GM21576 (cell line): Measurements from ENCODE around the gene SRGN.

Source experiments
- ATAC-seq: cut with Tn5 transposase; IDR thresholded peaks from one replicate; pipeline ENCODE4 v1.9.1; 2021; ENCODE audit warnings: mild to moderate bottlenecking, moderate library complexity; ENCODE audit not compliant: unreplicated experiment

The SRGN gene

DNA sequence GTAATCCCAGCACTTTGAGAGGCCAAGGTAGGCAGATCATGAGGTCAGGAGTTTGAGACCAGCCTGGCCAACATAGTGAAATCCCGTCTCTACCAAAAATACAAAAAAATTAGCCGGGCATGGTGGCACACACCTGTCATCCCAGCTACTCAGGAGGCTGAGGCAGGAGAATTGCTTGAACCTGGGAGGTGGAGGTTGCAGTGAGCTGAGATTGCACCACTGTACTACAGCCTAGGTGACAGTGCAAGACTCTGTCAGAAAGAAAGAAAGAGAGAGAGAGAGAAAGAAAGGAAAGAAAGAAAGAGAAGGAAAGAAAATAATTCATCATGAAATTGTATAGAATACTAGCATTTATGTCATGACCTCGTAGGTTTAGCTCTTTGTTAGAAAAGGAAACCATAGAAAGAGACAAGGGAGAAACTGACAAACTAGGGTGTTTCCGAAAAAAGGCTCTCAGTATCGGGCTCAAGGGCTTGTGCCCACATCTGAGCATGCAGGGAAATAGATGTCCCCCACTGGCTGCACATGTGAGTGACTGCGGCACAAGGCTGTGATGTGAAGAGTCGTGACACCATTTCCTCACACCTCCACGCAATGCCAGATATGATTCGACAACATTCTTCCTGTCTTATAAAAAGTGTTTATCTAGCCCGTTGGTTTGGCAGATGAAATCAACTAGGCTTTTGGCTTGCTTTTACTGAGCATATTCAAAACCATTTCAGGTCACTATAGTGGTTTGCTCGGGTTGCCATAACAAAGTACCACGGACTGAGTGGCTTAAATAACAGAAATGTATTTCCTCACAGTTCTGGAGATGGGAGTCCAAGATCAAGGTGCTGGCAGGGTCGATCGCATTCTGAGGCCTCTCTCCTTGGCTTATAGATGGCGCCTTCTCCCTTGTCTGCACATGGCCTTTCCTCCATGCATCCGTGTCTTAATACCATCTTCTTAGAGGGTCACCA is 2.0 kb downstream of the SRGN start:
- peak; percentile 43 for ATAC-seq

DNA sequence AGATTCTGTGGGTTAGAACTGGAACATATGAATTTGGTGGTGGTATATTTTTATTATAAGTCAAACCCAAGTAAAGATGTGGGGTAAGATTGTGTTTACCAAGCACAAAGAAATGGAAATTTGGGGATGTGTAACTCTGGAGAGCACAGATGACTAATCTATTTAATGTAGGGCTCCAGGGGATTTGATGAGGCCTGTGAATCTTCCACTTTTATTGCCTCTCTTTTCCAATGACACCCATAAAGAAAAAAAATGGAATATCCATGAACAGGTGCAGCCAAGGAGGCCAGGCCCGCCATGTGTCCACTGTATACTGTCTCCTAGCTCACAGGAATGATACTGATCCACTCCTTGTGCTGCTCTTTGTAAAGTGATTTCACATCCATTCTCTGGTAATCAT is 2.8 kb downstream of the SRGN start:
- ATAC-seq = no peak

DNA sequence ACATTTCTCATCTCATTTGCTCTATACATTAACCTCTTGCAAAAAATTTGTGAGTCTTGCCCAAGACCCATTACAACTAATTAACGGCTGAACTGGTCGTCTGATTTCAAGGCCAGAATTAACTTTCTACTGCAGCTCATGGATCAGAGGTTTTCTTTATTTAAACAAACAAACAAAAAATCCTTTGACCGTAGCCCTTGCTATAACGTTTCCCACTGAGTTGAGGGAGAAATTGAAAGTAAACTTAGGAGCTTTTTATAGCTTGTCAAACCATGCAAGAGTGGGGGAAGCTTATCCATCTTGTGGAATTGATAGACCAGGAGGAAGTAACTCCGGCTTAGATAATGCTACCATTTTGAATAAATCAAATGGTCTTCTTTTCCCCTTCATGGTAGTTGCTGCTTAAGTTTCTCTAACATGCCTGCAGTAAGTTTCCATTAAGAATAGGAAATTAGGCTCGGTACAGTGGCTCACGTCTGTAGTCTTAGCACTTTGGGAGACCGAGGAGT is 3.3 kb downstream of the SRGN start:
- no peak for ATAC-seq

DNA sequence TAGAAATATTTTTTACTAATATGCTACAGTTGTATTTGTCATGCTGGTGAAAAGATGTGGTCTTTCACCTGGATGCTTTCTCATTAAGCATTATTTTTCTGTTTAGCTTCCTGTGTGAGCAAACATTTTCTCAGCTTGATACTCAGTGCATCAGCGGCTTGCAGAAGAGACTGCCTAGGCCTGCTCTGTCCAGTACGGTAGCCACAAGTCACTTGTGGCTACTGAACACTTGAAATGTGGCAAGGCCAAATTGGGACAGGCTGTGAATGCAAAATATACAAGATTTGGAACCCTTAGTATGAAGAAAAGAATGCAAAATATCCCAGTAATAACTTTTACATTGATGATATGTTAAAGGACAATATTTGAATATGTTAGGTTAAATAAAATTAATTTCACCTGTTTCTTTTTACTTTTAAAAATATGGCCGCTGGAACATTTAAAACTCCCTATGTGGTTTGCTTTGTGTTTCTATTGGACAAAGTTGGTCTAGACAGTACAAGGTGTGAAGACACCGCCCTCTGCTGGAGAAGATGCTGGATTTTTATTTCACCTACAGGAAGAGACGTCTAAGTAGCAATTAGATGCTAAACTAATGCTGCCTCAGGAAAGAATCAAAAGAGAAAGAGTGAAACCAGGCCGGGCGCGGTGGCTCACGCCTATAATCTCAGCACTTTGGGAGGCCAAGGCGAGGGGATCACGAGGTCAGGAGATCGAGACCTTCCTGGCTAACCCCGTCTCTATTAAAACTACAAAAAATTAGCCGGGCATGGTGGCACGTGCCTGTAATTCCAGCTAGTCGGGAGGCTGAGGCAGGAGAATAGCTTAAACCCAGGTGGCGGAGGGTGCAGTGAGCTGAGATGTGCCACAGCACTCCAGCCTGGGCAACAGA is 5.3 kb downstream of the SRGN start:
- ATAC-seq = no peak

DNA sequence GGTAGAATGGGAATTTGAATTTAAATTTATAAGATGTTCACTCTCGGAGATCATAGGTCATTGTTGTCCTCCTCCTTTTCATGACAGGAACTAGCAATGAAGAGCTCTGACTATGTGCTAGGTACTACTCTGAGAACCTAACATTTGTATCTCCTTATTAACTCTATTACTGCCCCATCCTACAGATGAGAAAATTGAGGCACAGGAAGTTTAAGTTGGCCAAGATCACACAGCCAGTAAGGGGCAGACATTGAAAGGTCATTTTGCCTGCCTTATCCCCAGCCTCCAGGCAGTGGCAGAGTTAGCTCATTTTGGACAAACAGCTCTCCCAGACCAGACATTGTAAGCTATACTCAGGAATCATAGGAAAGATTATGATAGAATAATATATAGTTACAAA is 6.0 kb downstream of the SRGN start:
- no peak for ATAC-seq

DNA sequence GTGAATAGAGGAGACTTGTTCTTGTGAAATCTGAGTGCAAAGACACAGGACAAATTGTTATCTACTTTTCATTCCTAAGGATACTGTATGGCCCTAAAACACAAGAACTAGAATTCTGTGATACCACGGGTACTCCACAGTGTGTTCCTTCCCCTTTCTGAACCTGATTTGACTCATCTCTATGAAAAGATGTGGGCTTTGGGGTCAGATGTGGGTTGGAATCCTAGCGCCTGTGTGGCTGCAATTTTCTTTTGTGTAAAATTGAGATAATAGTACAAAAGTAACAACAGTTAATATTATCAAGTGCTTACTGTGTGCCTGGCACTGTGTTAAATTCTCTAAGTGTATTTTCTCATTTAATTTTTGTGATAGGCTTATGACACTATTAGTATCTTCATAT is 8.1 kb downstream of the SRGN start:
- no peak for ATAC-seq

DNA sequence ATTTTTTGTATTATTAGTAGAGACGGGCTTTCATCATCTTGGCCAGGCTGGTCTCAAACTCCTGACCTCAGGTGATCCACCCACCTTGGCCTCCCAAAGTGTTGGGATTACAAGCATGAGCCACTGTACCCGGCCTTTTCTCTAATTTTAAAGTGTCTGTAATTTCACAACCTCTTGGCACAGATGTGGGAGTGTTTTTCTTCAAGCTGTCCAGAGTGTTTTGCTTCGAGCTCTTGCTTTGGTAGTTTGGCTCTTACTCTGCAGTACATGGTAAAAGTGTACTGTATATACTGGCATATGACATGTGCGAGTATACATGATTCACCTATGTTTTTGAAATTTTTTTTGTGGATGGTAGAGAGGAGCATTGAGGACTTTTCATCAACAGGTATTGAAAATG is 9.8 kb downstream of the SRGN start:
- ATAC-seq = no peak

DNA sequence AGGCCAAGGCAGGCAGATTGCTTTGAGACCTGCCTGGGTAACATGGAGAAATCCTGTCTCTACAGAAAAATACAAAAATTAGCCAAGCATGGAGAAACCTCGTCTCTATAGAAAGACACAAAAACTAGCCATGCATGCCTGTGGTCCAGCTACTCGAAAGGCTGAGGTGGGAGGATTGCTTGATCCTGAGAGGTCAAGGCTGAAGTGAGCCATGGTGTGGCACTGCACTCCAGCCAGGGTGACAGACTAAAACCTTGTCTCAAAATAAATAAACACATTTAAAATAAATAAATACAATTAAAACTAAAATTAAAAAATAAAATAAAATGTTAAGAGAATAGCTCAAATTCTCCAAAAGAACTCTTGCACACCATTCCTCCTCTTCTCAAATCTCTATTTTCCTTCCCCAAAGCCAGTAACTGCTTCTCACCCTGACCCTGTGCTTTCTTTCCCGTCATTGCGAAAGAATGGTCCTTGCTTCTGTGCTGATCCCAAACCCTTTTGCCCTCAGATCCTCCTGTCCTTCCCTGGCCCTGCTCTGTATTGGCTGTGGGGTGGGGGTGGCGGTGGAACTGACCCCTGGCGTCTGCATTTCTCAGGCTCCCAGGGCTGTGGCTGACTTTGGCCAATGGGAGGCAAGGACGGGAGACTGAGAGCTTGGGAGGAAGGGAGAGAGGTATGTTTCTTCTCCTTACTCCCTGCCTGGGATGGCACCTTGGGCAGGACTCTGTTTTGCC is 12.4 kb downstream of the SRGN start:
- ATAC-seq = no peak

DNA sequence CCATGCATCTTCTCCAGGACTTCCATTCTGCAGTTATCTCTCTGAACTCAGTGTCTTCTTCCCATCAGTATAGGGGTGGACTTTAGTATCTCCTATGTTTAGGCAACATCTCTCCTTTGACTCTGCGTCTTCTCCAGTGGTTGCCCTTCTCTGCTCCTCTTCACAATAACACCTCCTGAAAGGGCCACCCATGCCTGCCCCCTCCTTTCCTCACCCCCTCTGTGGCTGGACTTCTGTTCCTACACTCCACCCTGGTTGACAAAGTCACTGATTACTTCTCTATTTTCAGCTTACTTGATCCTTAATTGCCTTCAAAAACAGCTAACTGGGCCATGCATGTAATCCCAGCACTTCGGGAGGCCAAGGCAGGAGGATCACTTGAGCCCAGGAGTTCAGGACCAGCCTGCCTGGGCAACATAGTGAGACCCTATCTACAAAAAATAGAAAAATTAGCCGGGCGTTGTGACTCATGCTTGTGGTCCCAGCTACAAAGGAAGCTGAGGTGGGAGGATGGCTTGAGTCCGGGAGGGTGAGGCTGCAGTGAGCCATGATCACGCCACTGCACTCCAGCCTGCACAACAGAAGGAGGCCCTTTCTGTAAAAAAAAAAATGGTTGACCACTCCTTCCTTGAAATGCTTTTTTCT is 13.7 kb downstream of the SRGN start:
- no peak for ATAC-seq

DNA sequence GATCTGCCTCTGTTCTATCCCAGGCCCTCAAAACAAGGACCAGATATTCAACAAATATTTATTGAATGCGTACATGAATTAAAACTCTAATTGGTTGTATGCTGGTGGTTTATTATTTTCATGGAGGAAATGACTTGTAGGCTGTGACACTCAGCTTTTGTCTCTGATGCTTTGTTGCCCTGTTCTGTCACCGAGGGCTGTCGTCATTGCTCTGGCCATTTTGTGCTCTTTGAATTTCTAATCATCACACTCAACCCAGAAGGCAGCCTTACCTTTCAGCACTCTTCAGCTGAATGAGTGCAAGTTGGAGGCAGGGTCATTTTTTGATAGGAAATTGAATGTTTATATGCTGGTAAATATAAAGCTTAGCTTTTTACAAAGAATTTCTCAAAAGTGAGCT is 14.5 kb downstream of the SRGN start:
- no peak for ATAC-seq

DNA sequence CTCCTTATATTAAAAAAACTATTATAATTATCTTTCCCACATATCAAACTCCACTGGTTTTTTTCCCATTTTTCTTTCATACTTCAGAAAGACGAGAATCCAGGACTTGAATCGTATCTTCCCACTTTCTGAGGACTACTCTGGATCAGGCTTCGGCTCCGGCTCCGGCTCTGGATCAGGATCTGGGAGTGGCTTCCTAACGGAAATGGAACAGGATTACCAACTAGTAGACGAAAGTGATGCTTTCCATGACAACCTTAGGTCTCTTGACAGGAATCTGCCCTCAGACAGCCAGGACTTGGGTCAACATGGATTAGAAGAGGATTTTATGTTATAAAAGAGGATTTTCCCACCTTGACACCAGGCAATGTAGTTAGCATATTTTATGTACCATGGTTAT is 15.9 kb downstream of the SRGN start:
- ATAC-seq = no peak

DNA sequence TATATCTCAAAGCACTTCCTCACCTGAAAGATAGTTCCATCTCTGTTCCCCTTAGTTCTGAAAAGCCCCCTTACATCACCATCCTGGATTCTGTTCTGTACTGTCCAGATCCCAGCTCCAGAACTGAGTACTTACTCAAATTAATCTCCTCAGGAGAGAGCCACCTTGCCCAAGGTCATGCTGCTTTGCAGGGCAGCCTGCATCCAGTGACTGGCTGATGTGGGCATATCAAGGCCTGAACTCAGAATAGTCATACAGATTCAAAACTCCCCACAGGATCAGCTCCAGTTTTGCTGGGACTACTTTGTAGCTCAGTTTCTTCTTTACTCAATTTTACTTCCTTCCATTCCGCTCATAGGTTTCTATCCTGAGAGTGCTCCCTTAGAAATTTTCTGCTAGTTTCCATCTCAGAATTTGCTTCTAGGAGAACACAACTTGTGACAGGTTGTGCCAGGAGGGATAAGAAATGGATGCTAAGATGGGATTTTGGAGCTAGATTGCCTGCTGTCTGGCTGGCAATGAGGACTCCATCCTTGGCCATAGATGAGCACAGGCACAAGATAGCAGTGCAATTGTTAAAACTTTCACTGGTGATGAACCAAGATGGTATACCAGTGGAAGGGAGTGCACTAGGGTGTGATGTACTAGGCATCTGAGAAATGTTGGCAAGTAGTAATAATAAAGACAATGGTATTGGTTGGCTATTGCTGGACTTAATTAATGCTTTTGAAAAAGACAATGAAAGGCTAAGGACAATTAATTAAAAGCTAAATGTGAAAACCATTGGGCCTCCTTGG is 17.3 kb downstream of the SRGN start:
- ATAC-seq = no peak

DNA sequence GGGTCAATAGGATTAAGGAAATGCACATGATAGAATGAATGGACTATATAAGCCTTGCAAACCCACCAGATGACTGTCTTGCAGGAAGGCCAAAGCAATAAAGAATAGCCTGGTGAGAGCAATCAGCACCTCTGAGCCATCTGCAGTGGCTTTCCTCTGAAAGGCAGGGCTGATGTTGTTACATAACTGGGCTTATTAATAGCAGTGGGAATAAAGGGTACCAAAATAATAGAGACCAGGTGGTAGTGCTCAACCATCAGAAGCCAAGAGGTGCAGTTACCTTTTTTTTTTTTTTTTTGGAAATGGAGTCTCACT is 19.2 kb downstream of the SRGN start:
- ATAC-seq = no peak

DNA sequence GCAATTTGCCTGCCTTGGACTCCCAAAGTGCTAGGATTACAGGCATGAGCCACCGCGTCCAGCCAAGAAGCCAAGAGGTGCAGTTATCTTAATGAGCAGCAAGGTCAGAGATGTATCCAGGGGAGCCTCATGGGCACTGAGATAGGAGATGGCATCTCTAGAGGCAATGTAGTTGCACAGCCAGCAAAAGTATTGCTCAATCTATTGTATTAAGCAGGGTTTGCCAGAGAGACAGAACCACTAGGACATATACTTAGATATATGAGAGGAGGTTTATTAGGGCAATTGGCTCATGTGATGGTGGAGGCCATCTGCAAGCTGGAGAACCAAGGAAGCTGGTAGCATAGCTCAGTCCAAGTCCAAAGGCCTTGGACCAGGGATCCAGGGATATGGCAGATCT is 19.8 kb downstream of the SRGN start:
- ATAC-seq = no peak

DNA sequence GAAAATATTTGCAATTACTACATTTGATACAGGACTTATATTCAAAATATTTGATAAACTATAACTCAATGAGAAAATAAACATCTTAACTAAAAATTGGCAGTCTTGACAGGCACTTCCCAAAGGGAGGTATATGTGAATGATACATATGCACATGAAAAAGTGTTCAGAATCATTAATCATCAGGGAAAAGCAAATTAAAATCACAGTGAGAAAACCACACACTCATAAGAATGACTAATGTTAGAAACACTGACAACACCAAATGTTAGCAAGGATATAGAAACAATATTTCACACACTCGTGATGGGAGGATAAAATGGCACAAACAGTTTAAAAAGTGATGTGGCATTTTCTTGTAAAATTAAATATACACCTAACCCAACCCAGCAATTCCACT is 32.0 kb downstream of the SRGN start:
- ATAC-seq = no peak

DNA sequence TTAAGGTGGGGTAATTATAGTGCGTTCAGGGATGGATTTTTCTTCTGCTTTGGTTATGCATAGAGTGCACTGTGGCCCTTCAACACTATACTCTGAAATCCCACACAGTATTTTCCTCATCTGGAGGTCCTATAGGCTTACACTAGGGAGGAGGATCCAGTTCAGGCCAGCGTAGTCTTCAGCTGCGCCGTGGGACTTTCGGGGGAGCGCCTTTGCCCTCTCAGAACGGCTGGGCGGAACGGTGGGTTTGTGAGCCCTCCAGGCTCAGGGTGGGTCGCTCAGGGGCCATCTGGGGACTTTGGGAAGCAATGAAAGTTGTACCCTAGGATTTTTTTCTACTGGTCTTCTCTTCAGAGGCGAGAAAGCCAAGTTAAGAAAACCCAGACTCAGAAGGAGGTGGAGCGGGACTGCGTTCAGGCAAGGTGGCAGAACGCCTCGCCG is 35.4 kb downstream of the SRGN start:
- peak; percentile 56 for ATAC-seq

DNA sequence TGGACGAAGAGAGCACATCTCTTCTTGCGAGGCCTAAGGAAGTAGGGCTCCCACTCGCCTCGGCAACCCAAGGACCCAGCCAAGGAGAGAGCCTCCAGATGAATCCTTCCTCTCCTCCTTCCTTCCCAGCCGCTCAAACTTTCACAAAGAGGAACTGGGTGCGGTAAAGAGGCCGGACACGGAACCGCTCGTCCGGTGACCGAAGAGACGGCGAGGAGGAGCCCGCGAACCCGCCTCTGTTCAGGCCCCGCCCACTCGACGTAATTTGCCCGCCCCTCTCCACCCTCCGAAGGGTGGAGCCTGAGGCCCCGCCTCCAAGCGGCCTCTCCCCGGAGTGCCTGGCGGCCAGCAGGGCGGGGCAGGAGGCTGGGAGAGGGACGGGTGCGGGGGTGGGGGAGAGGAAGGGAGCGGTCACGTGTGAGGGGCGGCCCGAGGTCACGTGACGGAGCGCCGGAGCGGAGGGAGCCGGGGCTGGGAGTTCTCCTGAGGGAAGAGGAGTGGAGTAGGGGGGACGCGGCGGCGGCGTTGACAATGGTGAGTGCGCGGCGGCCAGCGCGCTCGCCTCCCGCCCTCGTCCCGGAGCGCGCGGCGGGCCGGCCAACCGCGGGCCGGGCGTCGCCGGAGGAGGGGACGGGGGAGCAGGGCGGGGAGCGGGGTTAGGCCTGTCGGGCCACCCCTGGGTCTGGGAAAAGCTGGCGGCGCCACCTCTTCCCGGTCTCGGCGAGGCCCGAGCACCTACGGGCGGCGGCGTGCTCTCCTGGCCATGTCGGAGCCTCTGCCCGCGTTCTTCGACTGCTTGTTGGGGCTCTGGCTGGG is 36.1 kb downstream of the SRGN start, which contains the start of gene VPS26A:
VPS26A (plus strand) TSS at position 432 of the 816 bp plus-strand sequence; CDS start at position 532, 100 bp downstream.
- peak; percentile 81 for ATAC-seq

DNA sequence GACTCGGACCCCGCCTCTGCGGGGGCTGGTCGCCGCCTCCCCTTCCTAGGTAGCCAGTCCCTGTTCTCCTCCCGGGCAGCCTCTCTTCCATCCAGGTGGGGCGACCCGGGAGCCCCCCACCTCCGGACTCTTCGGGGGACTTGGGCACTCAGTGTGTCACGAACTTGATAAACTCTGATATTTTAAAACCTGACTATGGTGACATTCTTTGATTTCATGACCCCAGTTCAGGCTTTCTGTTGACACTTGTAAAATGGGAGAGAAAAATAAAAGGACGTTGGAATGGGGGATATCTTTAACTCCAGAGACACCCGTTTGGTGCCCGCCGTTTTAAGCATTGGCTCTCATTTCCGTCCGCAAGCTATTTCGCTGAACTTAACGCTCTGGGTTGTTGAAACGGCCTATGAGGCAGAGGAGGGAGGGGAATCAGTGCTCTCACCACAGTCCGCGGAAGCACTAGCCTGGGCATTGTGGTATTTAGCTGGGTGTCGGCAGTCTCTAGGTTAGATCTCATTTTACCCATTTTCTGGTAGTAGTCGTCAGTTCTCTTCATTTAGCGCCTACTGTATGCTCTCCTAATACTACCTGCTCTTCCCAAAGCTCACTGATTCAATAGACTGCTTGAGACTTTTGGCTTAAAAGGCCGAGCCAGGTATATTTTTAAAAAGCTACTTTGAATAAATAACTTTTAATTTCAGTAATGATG is 36.8 kb downstream of the SRGN start:
- peak; percentile 21 for ATAC-seq
